ENCODE measurements around the gene SLC12A6. TPM values are rescaled to one million over a fixed set of nuclear protein-coding genes. Genes with fewer than 3 reads are reported as not detected.

SLC12A6 gene
- total RNA-seq, 2 experiments from 2014 or later: 58.5 to 58.7 TPM

GRCh38 chr15:34329006-34329405, 8.6 kb downstream of the SLC12A6 start:
- CTCF ChIA-PET: interaction anchor here (1.4 to 3.3 kb wide), 4 partner anchors 8 to 38 kb away, joined by 3 to 20 read pairs (median 10); partner anchors contain the start of genes LPCAT4, NOP10, NUTM1 and SLC12A6
- POLR2A ChIA-PET: interaction anchor here (1.4 to 7.4 kb wide), 8 partner anchors 9 to 227 kb away, joined by 3 to 127 read pairs (median 16); partner anchors contain the start of genes EMC7, KATNBL1, LPCAT4 and NOP10
- no peaks in the 10 kb centered on the region for H3K9me3 Mint-ChIP-seq
- H3K36me3 Mint-ChIP-seq (ENCODE audit: low read depth): peaks cover 8% of the 10 kb centered on the region
- H3K4me1 ChIP-seq (ENCODE audit: insufficient read depth, low read length): peaks cover 42% of the 10 kb centered on the region
- H3K9me3 ChIP-seq (ENCODE audit: control insufficient read depth in 1 of 2, insufficient read depth in 1 of 2, low read length in 2 of 2): no peaks in the 10 kb centered on the region
- H3K27me3 ChIP-seq (ENCODE audit: control insufficient read depth in 1 of 2, insufficient read depth in 2 of 2, low read length in 2 of 2): no peaks in the 10 kb centered on the region
- H3K27ac Mint-ChIP-seq: peak overlapping the region; percentile 82
- intact Hi-C loops (cut with DNase I, micrococcal nuclease): no loop called here
- no peaks in the 10 kb centered on the region for H3K36me3 ChIP-seq (ENCODE audit: insufficient read depth, low read length)
- peak overlapping the region; percentile 43 to 51 for H3K27ac ChIP-seq (ENCODE audit: low read depth in 1 of 2, low read length in 2 of 2)
- ATAC-seq (ENCODE audit: poor library complexity) (no peak), DNase-seq (no peak)
- peak overlapping the region; percentile 10 for H3K4me3 Mint-ChIP-seq
- TF ChIP-seq, protein P1, sequence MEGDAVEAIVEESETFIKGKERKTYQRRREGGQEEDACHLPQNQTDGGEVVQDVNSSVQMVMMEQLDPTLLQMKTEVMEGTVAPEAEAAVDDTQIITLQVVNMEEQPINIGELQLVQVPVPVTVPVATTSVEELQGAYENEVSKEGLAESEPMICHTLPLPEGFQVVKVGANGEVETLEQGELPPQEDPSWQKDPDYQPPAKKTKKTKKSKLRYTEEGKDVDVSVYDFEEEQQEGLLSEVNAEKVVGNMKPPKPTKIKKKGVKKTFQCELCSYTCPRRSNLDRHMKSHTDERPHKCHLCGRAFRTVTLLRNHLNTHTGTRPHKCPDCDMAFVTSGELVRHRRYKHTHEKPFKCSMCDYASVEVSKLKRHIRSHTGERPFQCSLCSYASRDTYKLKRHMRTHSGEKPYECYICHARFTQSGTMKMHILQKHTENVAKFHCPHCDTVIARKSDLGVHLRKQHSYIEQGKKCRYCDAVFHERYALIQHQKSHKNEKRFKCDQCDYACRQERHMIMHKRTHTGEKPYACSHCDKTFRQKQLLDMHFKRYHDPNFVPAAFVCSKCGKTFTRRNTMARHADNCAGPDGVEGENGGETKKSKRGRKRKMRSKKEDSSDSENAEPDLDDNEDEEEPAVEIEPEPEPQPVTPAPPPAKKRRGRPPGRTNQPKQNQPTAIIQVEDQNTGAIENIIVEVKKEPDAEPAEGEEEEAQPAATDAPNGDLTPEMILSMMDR (IDR thresholded peaks at IDR 0.05): no peak
- no peaks in the 10 kb centered on the region for H3K27me3 Mint-ChIP-seq
- no peak overlapping the region for H3K4me3 ChIP-seq (ENCODE audit: low read length)
- H3K4me1 Mint-ChIP-seq (ENCODE audit: low read depth): peaks cover 80% of the 10 kb centered on the region

DNA sequence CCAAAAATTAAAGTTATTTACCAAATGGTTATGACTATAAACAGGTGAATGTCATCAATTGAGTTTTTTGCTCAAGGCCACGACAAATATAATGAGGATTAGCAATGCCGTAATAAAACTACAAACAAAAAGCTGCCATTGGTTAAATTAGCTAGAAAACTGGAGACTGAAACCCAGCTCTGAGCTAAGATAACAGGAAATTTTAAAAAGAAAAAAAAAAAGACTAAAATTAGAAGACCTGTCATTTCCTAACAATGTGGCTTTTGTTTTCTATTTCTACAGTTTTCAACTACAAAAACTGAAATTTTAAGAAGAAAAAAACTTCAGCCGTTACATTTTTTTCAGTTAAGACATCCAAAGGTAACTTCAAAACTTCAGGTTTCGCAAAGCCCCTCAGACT, 9.7 kb downstream of the SLC12A6 start:
- no peaks in the 10 kb centered on the region for H3K9me3 ChIP-seq (ENCODE audit: control insufficient read depth in 1 of 2, insufficient read depth in 1 of 2, low read length in 2 of 2)
- TF ChIP-seq, protein P1 (IDR thresholded peaks at IDR 0.05): no peak
- DNase-seq (peak in 2 of 14 experiments; percentile 12 to 31), ATAC-seq (ENCODE audit: poor library complexity) (peak; percentile 32)
- no peaks in the 10 kb centered on the region for H3K9me3 Mint-ChIP-seq
- ChIA-PET POLR2A (interaction anchor here (1.5 to 7.4 kb wide), 7 partner anchors 10 to 118 kb away, joined by 3 to 127 read pairs (median 24); partner anchors contain the start of genes KATNBL1, LPCAT4, NOP10 and NUTM1), CTCF (interaction anchor here (0.9 to 3.3 kb wide), 6 partner anchors 9 to 39 kb away, joined by 3 to 20 read pairs (median 5); partner anchors contain the start of genes LPCAT4, NOP10, NUTM1 and SLC12A6)
- H3K36me3 Mint-ChIP-seq (ENCODE audit: low read depth): peaks cover 6% of the 10 kb centered on the region
- peaks cover 75% of the 10 kb centered on the region for H3K4me1 Mint-ChIP-seq (ENCODE audit: low read depth)
- H3K4me1 ChIP-seq (ENCODE audit: insufficient read depth, low read length): peaks cover 31% of the 10 kb centered on the region
- intact Hi-C loops (cut with DNase I, micrococcal nuclease): no loop called here
- H3K36me3 ChIP-seq (ENCODE audit: insufficient read depth, low read length): no peaks in the 10 kb centered on the region
- no peaks in the 10 kb centered on the region for H3K27me3 Mint-ChIP-seq
- H3K27ac Mint-ChIP-seq: peak overlapping the region; percentile 82
- H3K27me3 ChIP-seq (ENCODE audit: control insufficient read depth in 1 of 2, insufficient read depth in 2 of 2, low read length in 2 of 2): no peaks in the 10 kb centered on the region
- H3K4me3 Mint-ChIP-seq: peak overlapping the region; percentile 70
- peak overlapping the region; percentile 43 to 51 for H3K27ac ChIP-seq (ENCODE audit: low read depth in 1 of 2, low read length in 2 of 2)
- H3K4me3 ChIP-seq (ENCODE audit: low read length): peak overlapping the region; percentile 13

DNA sequence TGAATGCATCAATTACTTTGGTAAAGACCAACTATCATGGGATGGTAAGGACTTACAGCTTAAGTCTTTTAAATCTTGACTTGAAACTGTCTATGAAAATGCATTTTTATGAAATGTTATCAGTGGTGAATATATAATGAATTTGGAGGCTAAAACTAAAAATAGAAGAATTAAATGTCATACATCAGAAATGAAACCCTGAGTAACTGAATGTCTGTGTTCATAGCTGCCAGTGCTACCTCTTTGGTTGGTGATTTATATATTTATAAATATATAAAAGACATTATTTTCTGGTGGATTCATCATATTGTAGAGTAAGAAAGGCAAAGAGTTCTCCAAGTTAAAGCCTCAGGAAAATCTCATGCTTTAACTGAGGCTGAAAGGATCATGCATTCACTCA, 12.2 kb downstream of the SLC12A6 start:
- Histone ChIP-seq H3K4me1 (ENCODE audit: insufficient read depth, low read length) (peaks cover 20% of the 10 kb centered on the region), H3K9me3 (ENCODE audit: control insufficient read depth in 1 of 2, insufficient read depth in 1 of 2, low read length in 2 of 2) (no peaks in the 10 kb centered on the region), H3K27me3 (ENCODE audit: control insufficient read depth in 1 of 2, insufficient read depth in 2 of 2, low read length in 2 of 2) (no peaks in the 10 kb centered on the region), H3K27ac (ENCODE audit: low read depth in 1 of 2, low read length in 2 of 2) (no peak overlapping the region), H3K4me3 (ENCODE audit: low read length) (no peak overlapping the region), H3K36me3 (ENCODE audit: insufficient read depth, low read length) (no peaks in the 10 kb centered on the region)
- CTCF ChIA-PET: no interaction called here
- TF ChIP-seq, protein P1 (IDR thresholded peaks at IDR 0.05): no peak
- intact Hi-C loops (cut with DNase I, micrococcal nuclease): no loop called here
- POLR2A ChIA-PET: interaction anchor here (1.3 to 7.4 kb wide), 5 partner anchors 9 to 47 kb away, joined by 3 to 127 read pairs (median 3); partner anchors contain the start of genes NOP10, NUTM1 and SLC12A6
- no peak for DNase-seq
- Mint-ChIP-seq H3K36me3 (ENCODE audit: low read depth) (no peaks in the 10 kb centered on the region), H3K9me3 (no peaks in the 10 kb centered on the region), H3K27me3 (no peaks in the 10 kb centered on the region), H3K4me1 (ENCODE audit: low read depth) (peaks cover 69% of the 10 kb centered on the region), H3K4me3 (peak overlapping the region; percentile 54), H3K27ac (peak overlapping the region; percentile 82)
- ATAC-seq (ENCODE audit: poor library complexity): no peak
